Measurements from ENCODE around the gene SHANK3.

DNA sequence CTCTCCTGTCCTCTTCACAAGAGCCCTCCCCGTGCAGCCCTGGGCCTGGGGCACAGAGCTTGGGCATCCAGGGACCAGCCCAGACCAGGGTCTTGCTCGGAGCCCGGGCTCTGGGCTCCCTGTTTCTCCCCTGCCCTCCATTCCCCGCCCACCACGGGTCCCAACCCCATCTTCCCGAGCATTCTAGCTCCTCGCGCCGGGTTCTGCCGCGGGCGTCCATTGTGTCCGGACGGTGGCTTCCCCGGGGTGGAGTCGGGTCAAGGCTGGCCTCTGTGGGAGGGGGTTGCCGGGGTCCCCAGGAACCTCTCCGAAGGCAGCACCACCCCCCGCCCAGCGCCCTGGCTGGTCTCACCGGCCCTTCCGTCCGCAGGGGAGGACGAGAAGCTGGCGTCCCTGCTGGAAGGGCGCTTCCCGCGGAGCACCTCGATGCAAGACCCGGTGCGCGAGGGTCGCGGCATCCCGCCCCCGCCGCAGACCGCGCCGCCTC, 47.2 kb downstream of the SHANK3 start:
- TF ChIP-seq TAF1 (conservative IDR thresholded peaks at IDR 0.05), result no peak
- TF ChIP-seq, protein P1, sequence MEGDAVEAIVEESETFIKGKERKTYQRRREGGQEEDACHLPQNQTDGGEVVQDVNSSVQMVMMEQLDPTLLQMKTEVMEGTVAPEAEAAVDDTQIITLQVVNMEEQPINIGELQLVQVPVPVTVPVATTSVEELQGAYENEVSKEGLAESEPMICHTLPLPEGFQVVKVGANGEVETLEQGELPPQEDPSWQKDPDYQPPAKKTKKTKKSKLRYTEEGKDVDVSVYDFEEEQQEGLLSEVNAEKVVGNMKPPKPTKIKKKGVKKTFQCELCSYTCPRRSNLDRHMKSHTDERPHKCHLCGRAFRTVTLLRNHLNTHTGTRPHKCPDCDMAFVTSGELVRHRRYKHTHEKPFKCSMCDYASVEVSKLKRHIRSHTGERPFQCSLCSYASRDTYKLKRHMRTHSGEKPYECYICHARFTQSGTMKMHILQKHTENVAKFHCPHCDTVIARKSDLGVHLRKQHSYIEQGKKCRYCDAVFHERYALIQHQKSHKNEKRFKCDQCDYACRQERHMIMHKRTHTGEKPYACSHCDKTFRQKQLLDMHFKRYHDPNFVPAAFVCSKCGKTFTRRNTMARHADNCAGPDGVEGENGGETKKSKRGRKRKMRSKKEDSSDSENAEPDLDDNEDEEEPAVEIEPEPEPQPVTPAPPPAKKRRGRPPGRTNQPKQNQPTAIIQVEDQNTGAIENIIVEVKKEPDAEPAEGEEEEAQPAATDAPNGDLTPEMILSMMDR (IDR thresholded peaks at IDR 0.05; ENCODE audit: low read depth, low read length, missing input control), result no peak
- TF ChIP-seq YY1 (IDR thresholded peaks at IDR 0.05), result no peak
- TF ChIP-seq FOXA1 (IDR thresholded peaks at IDR 0.05), result no peak
- TF ChIP-seq, protein P2, sequence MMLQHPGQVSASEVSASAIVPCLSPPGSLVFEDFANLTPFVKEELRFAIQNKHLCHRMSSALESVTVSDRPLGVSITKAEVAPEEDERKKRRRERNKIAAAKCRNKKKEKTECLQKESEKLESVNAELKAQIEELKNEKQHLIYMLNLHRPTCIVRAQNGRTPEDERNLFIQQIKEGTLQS (IDR thresholded peaks at IDR 0.05), result no peak
- TF ChIP-seq, protein P3, sequence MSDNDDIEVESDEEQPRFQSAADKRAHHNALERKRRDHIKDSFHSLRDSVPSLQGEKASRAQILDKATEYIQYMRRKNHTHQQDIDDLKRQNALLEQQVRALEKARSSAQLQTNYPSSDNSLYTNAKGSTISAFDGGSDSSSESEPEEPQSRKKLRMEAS (IDR thresholded peaks at IDR 0.05), result no peak
- TF ChIP-seq JUND (IDR thresholded peaks at IDR 0.05), result no peak
- TF ChIP-seq SP1 (IDR thresholded peaks at IDR 0.05), result no peak
- TF ChIP-seq, protein P4, sequence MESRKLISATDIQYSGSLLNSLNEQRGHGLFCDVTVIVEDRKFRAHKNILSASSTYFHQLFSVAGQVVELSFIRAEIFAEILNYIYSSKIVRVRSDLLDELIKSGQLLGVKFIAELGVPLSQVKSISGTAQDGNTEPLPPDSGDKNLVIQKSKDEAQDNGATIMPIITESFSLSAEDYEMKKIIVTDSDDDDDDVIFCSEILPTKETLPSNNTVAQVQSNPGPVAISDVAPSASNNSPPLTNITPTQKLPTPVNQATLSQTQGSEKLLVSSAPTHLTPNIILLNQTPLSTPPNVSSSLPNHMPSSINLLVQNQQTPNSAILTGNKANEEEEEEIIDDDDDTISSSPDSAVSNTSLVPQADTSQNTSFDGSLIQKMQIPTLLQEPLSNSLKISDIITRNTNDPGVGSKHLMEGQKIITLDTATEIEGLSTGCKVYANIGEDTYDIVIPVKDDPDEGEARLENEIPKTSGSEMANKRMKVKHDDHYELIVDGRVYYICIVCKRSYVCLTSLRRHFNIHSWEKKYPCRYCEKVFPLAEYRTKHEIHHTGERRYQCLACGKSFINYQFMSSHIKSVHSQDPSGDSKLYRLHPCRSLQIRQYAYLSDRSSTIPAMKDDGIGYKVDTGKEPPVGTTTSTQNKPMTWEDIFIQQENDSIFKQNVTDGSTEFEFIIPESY (IDR thresholded peaks at IDR 0.05), result no peak
- no peak for TF ChIP-seq GABPA (IDR thresholded peaks at IDR 0.05 in 1 of 2, conservative IDR thresholded peaks at IDR 0.05 in 1 of 2)
- no peak for TF ChIP-seq RAD21 (IDR thresholded peaks at IDR 0.05)
- TF ChIP-seq FOXA2 (IDR thresholded peaks at IDR 0.05), result no peak

Measured in liver (tissue), 3 donors.